GM12878 (cell line): ENCODE results near the gene BFSP1.

ENCODE experiments used
- CHD4 ChIP-seq: fragments of 200-600 bp; sonication (generic); IDR thresholded peaks from 2 replicates; pipeline ENCODE4 v1.6.1; 2016; ENCODE audit warnings: mild to moderate bottlenecking
- CTCF ChIP-seq, 3 experiments: IDR thresholded peaks in 2 of 3; conservative IDR thresholded peaks in 1 of 3; 2 replicates each; pipeline ENCODE4 v1.5.1; 2011; ENCODE audit warnings: low read depth in 3 of 3, low read length in 3 of 3, mild to moderate bottlenecking in 3 of 3, control low read depth in 2 of 3, moderate library complexity in 2 of 3, inconsistent platforms in 1 of 3, mixed read lengths in 1 of 3; ENCODE audit not compliant: control insufficient read depth in 2 of 3, insufficient read depth in 1 of 3; ENCODE audit errors: extremely low read depth in 1 of 3
- EP300 ChIP-seq, 2 experiments: fragments of 150-350 bp in 1 of 2; IDR thresholded peaks; 2 replicates each; pipeline ENCODE4 v1.6.1; 2011 to 2012; ENCODE audit warnings: low read depth in 2 of 2, low read length in 2 of 2, borderline replicate concordance in 1 of 2, improper control_type of control experiment in 1 of 2, inconsistent platforms in 1 of 2; ENCODE audit not compliant: control insufficient read depth in 1 of 2
- PBX3 ChIP-seq: IDR thresholded peaks from 2 replicates; pipeline ENCODE4 v1.6.1; 2011; ENCODE audit warnings: mild to moderate bottlenecking, low read depth, low read length, moderate library complexity; ENCODE audit not compliant: insufficient replicate concordance
- POLR2AphosphoS2 ChIP-seq: IDR thresholded peaks from 2 replicates; pipeline ENCODE4 v1.6.1; 2011; ENCODE audit warnings: low read depth, mild to moderate bottlenecking, low read length, improper control_type of control experiment, moderate library complexity
- SMAD1 ChIP-seq: fragments of 450-650 bp; IDR thresholded peaks from 2 replicates; pipeline ENCODE4 v1.6.1; 2018; ENCODE audit warnings: mild to moderate bottlenecking, low read depth; ENCODE audit not compliant: partially characterized antibody
- SREBF2 ChIP-seq: IDR thresholded peaks from 2 replicates; pipeline ENCODE4 v1.6.1; 2012; ENCODE audit warnings: mild to moderate bottlenecking, low read length

- TF ChIP-seq SMAD1: no peak
- TF ChIP-seq CTCF (IDR thresholded peaks at IDR 0.05 in 2 of 3, conservative IDR thresholded peaks at IDR 0.05 in 1 of 3; ENCODE audit: control insufficient read depth in 2 of 3, extremely low read depth in 1 of 3, insufficient read depth in 1 of 3, low read depth in 3 of 3, low read length in 3 of 3): no peak
- no peak for TF ChIP-seq EP300 (IDR thresholded peaks at IDR 0.05; ENCODE audit: borderline replicate concordance in 1 of 2, control insufficient read depth in 1 of 2, low read depth in 2 of 2, low read length in 2 of 2)
- no peak for TF ChIP-seq POLR2AphosphoS2
- no peak for TF ChIP-seq CHD4
- no peak for TF ChIP-seq PBX3
- TF ChIP-seq SREBF2: no peak
Observed at GRCh38 chr20:17444091-17444490, 87.1 kb downstream of the BFSP1 start.
